Pancreas (tissue), 10 donors: Measurements from ENCODE around the gene AVPR1B. TPM values are rescaled to one million over a fixed set of nuclear protein-coding genes. Genes with fewer than 3 reads are reported as not detected.

ENCODE experiments used
- ATAC-seq, 4 donors: fragments of 200-7000 bp; cut with Tn5 transposase; one replicate each; pipeline versions ENCODE4 v1.8.0 to v1.9.1; 2020; ENCODE audit warnings: mild to moderate bottlenecking in 4 of 4, moderate library complexity in 4 of 4
- DNase-seq, 6 donors: peaks; one replicate each; pipeline ENCODE4 v3.0.0-alpha.2; 2020
- FAIRE-seq: peaks from 2 replicates; lab custom pipeline; 2012; peaks lifted over from hg19 to GRCh38; lab: Jason Lieb, UNC
- H3K27ac ChIP-seq, 4 donors: fragments of 200-600 bp; sonication (generic); 1 replicate in 3 of 4; 2 replicates in 1 of 4; pipeline versions ENCODE4 v1.5.0 to v1.8.0; 2020
- H3K27me3 ChIP-seq, 4 donors: fragments of 200-600 bp; one replicate each; pipeline ENCODE4 v1.8.0; 2021
- H3K36me3 ChIP-seq, 3 donors: fragments of 200-600 bp; sonication (generic) in 1 of 3; one replicate each; pipeline versions ENCODE4 v1.5.0 to v1.8.0; 2020 to 2021
- H3K4me1 ChIP-seq, 3 donors: fragments of 200-600 bp; one replicate each; pipeline ENCODE4 v1.8.0; 2021
- H3K4me3 ChIP-seq, 4 donors: fragments of 200-600 bp; sonication (generic) in 2 of 4; one replicate each; pipeline versions ENCODE4 v1.5.0 to v1.8.0; 2020 to 2021
- H3K9me3 ChIP-seq, 4 donors: fragments of 200-600 bp; one replicate each; pipeline ENCODE4 v1.8.0; 2021
- CTCF ChIP-seq, 4 donors: fragments of 200-600 bp; sonication (generic) in 3 of 4; IDR thresholded peaks; one replicate each; pipeline versions ENCODE4 v1.5.0 to v1.8.0; 2021; ENCODE audit warnings: antibody characterized with exemption in 4 of 4
- WGBS, 2 donors: extraction: QIAGEN DNeasy Blood & Tissue Kit; methylation state at CpG; one replicate each; pipeline ENCODE4 v1.1.7; 2013; 5-methylcytosine and 5-hydroxymethylcytosine counted together
- intact Hi-C, 3 donors: fragments of 100-400 bp; cut with DNase I; formaldehyde crosslinking; loops; one replicate each; pipeline versions ENCODE4 v1.11.1 to v1.14.2; 2022
- polyA plus RNA-seq, 2 donors: library from polyadenylated mRNA; stranded (reverse); fragments of 200-250 nt; gene quantifications; one replicate each; pipeline ENCODE4 v1.2.3, GENCODE V29; 2013
- total RNA-seq, 6 donors: library from RNA; stranded (reverse); fragmentation: NEBNext Ultra II Directional in 4 of 6; extraction: Animal tissue kit (Norgen Biotek cat#: 25700) in 4 of 6; gene quantifications; one replicate each; pipeline versions ENCODE4 v1.2.1 to v1.2.4, GENCODE V29; 2021 to 2023
- donor health status: healthy with polysubstance abuse.
- donor health status: DM: no; HTN: no; CAD: no; lungs with moderate emphysema.
- donor health status: DM: no; HTN: no; CAD: no.
- donor health status: control.
- donor health status: control.
- donor health status: Bipolar disorder and iron deficiency.
- donor health status: DM: yes; HTN: yes; CAD: no.
- donor health status: DM: no; HTN: no; CAD: no.
- donor health status: DM: no; HTN: no; CAD: no.
- donor health status: DM: yes; HTN: yes; CAD: no.

The AVPR1B gene
- total and polyA plus RNA-seq, 8 donors = 0.13 to 1.1 (median 0.28) TPM

DNA sequence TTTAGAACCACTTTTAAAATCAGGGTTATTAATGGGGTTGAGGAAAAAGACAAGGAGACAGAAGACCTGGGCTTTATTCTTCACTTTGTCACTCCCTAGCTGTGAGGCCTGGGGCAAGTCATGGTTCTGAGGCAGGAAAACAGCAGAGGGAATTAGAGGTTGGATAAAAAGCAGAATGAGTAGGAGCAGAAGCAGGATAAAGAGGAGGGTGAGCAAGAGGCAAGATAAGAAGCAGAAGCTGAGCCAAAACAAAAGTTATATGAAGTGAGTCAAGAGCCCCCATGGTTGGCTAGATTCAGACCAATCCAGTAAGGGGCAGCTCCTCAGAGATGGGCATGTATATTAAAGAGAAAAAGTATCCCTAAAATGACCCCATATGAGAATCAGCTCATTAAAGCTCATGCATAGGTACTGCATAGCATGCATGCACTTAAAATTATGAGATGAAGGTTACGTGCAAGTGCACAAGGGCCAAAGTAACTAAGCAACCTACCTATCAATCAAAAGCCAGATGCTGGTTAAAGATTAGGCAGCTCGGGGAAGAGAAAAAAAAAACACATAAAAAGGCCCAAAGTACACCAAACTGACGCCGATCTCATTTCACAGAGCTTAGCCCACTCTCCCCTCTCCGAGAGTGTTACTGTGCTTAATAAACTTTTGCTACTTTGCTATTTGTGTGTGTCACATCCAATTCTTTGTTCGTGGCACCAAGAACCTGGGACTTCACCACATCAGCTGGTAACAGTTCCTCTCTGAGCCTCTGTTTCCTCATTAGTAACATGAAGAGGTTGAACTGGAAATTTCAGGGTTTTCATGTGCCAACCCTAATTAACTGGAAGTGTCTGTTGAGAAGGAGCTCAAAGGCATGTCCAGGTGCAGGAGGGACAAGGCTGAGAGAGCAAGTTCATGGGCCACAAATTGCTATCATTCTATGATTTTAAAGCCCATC lies 2.2 kb downstream of the AVPR1B start:
- no peaks in the 10 kb centered on the region for H3K36me3 ChIP-seq
- H3K27me3 ChIP-seq = no peaks in the 10 kb centered on the region
- WGBS, 2 donors = 59 to 60% methylated on average over 6 of the region's 6 CpGs
- no peak for DNase-seq
- no peak for TF ChIP-seq CTCF (IDR thresholded peaks at IDR 0.05)
- no peak overlapping the region for H3K27ac ChIP-seq
- H3K4me1 ChIP-seq = peaks cover 0 to 8% (median 5%) of the 10 kb centered on the region in 3 donors
- no peak for FAIRE-seq
- intact Hi-C loops = no loop called here
- ATAC-seq = no peak
- no peaks in the 10 kb centered on the region for H3K9me3 ChIP-seq
- no peak overlapping the region for H3K4me3 ChIP-seq

DNA sequence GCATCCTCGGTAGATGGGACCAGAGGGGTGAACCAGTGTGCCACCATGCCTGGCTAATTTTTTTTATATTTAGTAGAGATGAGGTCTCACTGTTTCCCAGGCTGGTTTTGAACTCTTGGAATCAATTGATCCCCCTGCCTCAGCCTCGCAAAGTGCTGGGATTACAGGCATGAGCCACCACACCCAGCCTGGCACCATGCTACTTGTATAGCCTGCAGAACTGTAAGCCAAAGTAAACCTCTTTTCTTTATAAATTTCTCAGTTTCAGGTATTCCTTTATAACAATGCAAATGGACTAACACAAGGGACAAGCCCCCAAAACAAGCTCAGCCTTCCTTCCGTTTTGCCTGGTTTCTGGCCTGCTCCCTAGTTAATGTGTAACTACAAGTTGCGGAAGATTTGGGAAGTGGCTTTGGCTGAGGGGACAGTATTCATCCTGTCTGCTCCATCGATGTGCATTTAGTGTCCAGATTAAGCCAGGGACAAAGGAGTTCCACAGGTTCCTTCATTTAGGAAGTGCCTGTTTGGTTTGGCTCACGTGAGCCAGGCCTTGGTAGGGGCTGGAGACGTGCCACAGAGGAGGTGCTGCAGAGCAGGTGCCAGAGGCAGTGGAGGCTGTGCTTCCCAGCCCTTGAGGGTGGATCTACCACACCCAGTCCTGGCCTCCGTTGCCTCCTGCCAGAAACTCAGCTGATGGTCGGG lies 4.4 kb downstream of the AVPR1B start:
- no peaks in the 10 kb centered on the region for H3K9me3 ChIP-seq
- no peaks in the 10 kb centered on the region for H3K27me3 ChIP-seq
- peaks cover 0 to 8% (median 5%) of the 10 kb centered on the region in 3 donors for H3K4me1 ChIP-seq
- H3K27ac ChIP-seq = peak overlapping the region in 2 of 4 donors; percentile 10 to 46
- DNase-seq (peak; percentile 63 to 87 (median 66)), ATAC-seq (peak; percentile 65 to 81 (median 76)), FAIRE-seq (no peak)
- TF ChIP-seq CTCF (IDR thresholded peaks at IDR 0.05) = no peak
- intact Hi-C loops = no loop called here
- no peak overlapping the region for H3K4me3 ChIP-seq
- H3K36me3 ChIP-seq = no peaks in the 10 kb centered on the region
- WGBS, 2 donors = 29 to 34% methylated on average over 9 of the region's 9 CpGs

DNA sequence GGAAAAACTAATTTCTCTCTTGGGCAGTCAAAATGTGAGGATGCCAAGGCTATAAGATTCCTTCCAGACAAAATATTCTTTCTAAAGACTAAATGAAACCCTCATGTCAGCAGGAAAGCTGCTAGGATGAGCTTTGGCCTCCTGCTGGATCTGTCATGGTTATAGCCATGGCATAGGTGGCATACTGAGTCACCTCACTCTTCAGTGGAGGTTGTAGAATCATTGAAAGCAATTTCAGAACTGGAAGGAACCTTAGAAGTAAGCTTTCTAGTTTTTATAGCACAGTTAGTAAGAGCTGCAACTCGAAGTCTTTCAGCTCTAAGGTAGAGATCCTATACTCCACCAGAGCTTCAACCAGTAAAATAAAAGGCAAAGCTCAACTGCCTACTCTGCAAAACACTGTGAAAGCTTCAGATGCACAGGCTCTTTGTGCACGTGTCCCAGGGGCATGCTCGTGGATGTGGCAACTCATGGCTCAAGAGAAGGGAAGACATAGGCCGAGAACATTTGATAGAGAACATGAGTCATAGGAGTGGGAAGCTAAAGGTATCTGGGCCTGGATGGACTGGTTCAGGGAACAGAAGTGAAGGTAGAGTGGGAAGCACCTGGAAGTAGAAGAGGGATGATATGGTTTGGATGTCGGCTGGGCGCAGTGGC lies 5.8 kb downstream of the AVPR1B start:
- H3K27ac ChIP-seq = no peak overlapping the region
- H3K4me1 ChIP-seq = peaks cover 0 to 5% (median 4%) of the 10 kb centered on the region in 3 donors
- H3K36me3 ChIP-seq = no peaks in the 10 kb centered on the region
- no peak for TF ChIP-seq CTCF (IDR thresholded peaks at IDR 0.05)
- 79 to 86% methylated on average over 6 of the region's 6 CpGs for WGBS, 2 donors
- DNase-seq (no peak), ATAC-seq (no peak), FAIRE-seq (no peak)
- H3K27me3 ChIP-seq = no peaks in the 10 kb centered on the region
- intact Hi-C loops = no loop called here
- no peaks in the 10 kb centered on the region for H3K9me3 ChIP-seq
- H3K4me3 ChIP-seq = no peak overlapping the region

GRCh38 chr1:206110820-206111219 lies 6.4 kb downstream of the AVPR1B start:
- TF ChIP-seq CTCF (IDR thresholded peaks at IDR 0.05) = no peak
- no peak for ATAC-seq
- no peak for DNase-seq
- no peaks in the 10 kb centered on the region for H3K36me3 ChIP-seq
- H3K27me3 ChIP-seq = no peaks in the 10 kb centered on the region
- FAIRE-seq = no peak
- no peak overlapping the region for H3K4me3 ChIP-seq
- no peaks in the 10 kb centered on the region for H3K9me3 ChIP-seq
- H3K27ac ChIP-seq = no peak overlapping the region
- WGBS, 2 donors = 90 to 96% methylated on average over 3 of the region's 3 CpGs
- H3K4me1 ChIP-seq = peaks cover 0 to 5% (median 4%) of the 10 kb centered on the region in 3 donors
- intact Hi-C loops = no loop called here
